Adipocyte (in vitro differentiated cells): ENCODE data around the gene SLC13A3.
A peak's percentile ranks its signal among the peaks of the same experiment; 100 is the strongest.

Experiments used
- DNase-seq: peaks from one replicate; pipeline ENCODE4 v3.0.0-alpha.2; 2015; ENCODE audit warnings: low read depth
- H3K27me3 ChIP-seq: replicated peaks from 2 replicates; pipeline ENCODE4 v1.7.0; 2013; ENCODE audit warnings: mild to moderate bottlenecking, low read length, moderate library complexity; ENCODE audit not compliant: control insufficient read depth, insufficient read depth
- H3K36me3 ChIP-seq: 2 replicates; pipeline ENCODE4 v1.7.0; 2013; ENCODE audit warnings: low read length, mild to moderate bottlenecking, moderate library complexity; ENCODE audit not compliant: control insufficient read depth, insufficient read depth, severe bottlenecking
- H3K4me1 ChIP-seq: 2 replicates; pipeline ENCODE4 v1.7.0; 2013; ENCODE audit warnings: mild to moderate bottlenecking, low read length, moderate library complexity; ENCODE audit not compliant: control insufficient read depth, insufficient read depth
- H3K4me3 ChIP-seq: 2 replicates; pipeline ENCODE4 v1.7.0; 2013; ENCODE audit warnings: mild to moderate bottlenecking, low read length, moderate library complexity
- H3K9ac ChIP-seq: 2 replicates; pipeline ENCODE4 v1.7.0; 2013; ENCODE audit warnings: mild to moderate bottlenecking, low read length, moderate library complexity
- H3K9me3 ChIP-seq: 2 replicates; pipeline ENCODE4 v1.7.0; 2013; ENCODE audit warnings: mild to moderate bottlenecking, low read length, moderate library complexity; ENCODE audit not compliant: control insufficient read depth

SLC13A3 gene

DNA sequence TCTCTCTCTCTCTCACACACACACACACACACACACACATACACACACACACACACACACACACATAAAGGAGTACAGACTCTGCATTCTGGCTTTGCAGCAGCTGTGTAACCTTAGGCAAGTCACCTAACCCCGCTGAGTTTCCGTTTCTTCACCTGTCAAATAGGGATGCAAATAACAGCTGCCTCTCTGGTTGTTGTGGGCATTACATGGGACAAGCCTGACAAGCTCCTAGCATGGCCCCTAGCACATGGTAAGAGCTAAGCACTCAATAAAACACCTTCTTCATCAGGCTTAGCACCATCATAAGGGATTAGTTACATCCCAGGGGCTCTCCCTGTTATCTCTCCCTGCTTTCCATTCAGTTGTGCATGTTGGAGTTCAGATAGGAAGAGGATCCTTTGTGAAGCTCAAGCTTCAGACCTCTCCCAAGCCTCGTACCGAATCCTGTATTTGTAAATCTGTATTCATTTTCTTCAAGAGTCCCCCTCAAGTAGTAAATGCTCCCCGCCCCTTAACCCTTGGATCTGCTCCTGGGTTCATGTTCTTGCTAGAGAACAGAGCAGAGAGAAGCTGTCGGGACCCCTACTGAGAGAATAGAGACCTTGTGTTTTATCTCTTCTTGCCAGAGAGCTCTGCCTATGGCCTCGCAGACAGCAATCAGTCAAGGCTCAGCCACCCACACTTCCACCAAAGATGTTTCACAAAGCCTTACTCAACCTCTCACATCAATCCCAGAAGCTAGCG lies 2.2 kb downstream of the SLC13A3 start:
- no peaks in the 10 kb centered on the region for H3K9me3 ChIP-seq
- H3K36me3 ChIP-seq = no peaks in the 10 kb centered on the region
- DNase-seq = no peak
- peaks cover 16% of the 10 kb centered on the region for H3K27me3 ChIP-seq
- H3K4me3 ChIP-seq = no peak overlapping the region
- no peak overlapping the region for H3K9ac ChIP-seq
- H3K4me1 ChIP-seq = peaks cover 3% of the 10 kb centered on the region

DNA sequence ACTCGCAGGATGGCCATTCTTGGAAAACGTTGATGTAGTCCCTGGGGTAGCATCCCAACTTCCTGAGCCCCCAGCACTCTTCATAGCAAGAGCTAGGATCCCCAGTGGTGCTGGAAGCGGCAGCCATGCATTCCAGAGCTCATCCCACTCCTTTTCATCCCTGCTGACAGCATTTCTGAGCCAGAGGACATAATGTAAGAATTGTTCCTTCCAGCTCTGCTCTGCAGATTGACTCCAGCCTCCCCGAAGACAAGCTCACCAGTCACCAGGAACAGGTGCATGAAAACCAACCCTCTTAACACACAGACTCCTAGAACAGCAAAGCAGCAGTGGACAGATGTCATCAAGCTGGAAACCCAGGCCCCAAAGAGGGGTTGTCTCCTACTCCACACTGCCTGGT lies 3.8 kb downstream of the SLC13A3 start:
- peaks cover 3% of the 10 kb centered on the region for H3K4me1 ChIP-seq
- H3K9me3 ChIP-seq = no peaks in the 10 kb centered on the region
- no peaks in the 10 kb centered on the region for H3K36me3 ChIP-seq
- H3K9ac ChIP-seq = no peak overlapping the region
- H3K4me3 ChIP-seq = no peak overlapping the region
- DNase-seq = no peak
- H3K27me3 ChIP-seq = peaks cover 16% of the 10 kb centered on the region

DNA sequence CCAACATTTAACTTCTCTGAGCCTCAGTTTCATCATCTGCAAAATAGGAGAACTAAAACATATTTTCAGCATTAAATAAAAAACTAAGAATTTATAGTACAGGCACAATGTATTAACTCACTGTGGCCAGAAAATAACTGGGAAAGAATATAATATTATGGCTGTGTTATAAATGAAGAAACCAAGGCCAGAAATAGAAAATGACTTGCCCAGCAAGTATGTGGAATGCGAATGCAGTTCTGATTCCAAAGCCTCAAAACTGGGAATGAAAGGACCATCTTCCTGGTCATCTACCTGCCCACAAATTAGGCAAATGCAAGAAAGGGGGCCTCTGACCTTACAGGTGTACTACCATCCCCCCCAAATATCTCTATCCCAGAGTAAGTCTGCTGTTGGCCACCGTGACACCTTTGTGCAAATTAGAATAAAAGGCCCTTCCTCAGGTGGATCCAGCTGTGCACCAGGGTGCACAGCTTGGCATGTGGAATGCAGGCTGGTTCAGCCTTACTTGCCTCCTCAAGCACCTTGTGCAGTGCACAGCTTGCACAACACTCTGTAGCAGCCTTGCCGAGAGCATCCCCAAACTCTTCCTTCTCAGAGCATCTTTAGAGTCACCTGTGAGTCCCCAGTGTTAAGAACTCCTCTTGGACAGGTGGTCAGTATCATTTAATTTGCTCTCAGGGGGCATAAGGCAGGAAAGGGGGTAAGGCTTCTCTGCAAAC lies 4.4 kb downstream of the SLC13A3 start:
- Histone ChIP-seq H3K9ac (no peak overlapping the region), H3K36me3 (no peaks in the 10 kb centered on the region), H3K27me3 (peaks cover 12% of the 10 kb centered on the region), H3K4me1 (peaks cover 3% of the 10 kb centered on the region), H3K4me3 (no peak overlapping the region), H3K9me3 (no peaks in the 10 kb centered on the region)
- DNase-seq = peak; percentile 4

DNA sequence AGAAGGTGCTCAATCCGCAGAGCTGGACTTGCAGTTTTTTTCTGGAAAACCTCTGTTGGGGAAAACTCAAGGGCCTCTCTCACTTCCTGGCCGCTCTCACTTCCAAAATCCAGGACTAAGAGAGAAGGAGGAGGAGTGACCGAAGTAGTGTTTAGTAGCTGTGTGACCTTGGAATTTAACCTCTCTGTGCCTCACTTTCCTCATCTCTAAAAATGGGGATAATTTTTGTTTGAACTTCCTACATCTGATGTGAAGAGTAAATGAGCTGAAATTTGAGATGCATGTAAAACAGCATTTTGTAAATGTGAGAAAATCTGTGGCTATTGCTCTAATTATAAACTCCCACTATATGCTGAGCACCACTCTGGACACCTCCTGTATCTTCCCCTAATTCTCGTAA lies 5.1 kb downstream of the SLC13A3 start:
- H3K9me3 ChIP-seq = no peaks in the 10 kb centered on the region
- no peak overlapping the region for H3K9ac ChIP-seq
- peaks cover 8% of the 10 kb centered on the region for H3K27me3 ChIP-seq
- DNase-seq = no peak
- H3K4me3 ChIP-seq = no peak overlapping the region
- no peaks in the 10 kb centered on the region for H3K36me3 ChIP-seq
- peaks cover 3% of the 10 kb centered on the region for H3K4me1 ChIP-seq

DNA sequence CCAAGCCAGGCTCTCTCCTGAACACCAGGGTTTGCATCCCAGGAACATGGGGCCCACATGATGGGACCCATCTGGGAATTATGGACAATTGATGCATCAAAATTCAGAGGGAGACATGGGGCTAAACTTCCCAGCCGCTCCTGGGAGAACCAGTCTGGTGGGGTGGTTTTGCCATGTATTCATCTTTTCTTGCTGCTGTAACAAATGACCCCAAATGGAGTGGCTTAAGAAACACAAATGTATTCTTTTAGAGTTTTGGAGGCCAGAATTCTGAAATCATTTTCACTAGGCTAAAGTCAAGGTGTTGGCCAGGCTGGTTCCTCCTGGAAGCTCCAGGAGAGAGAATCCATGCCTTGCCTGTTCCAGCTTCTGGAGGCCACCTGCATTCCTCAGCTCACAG lies 6.5 kb downstream of the SLC13A3 start:
- Histone ChIP-seq H3K9ac (no peak overlapping the region), H3K4me3 (no peak overlapping the region), H3K36me3 (no peaks in the 10 kb centered on the region), H3K4me1 (peaks cover 3% of the 10 kb centered on the region), H3K9me3 (no peaks in the 10 kb centered on the region), H3K27me3 (peaks cover 4% of the 10 kb centered on the region)
- DNase-seq = no peak

DNA sequence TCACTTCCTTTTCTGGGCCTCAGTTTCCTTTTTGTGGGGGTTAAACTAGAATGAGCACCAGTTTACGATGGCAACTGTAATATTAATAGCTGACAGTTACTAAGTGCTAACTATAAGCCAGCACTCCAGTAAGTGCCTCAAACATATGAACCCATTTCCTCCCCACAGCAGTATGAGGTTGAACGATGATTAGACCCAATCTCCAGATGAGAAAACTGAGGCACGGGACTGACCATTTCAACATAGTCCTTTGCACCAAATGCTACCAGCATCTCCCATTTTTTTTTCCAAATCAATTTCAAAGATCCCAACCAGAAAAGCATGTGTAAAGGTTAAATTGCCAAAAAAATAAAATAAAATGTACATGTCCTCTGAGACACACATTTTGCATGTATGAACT lies 7.1 kb downstream of the SLC13A3 start:
- Histone ChIP-seq H3K4me1 (peaks cover 3% of the 10 kb centered on the region), H3K9me3 (no peaks in the 10 kb centered on the region), H3K27me3 (peaks cover 5% of the 10 kb centered on the region), H3K36me3 (no peaks in the 10 kb centered on the region), H3K9ac (no peak overlapping the region), H3K4me3 (no peak overlapping the region)
- DNase-seq = no peak

DNA sequence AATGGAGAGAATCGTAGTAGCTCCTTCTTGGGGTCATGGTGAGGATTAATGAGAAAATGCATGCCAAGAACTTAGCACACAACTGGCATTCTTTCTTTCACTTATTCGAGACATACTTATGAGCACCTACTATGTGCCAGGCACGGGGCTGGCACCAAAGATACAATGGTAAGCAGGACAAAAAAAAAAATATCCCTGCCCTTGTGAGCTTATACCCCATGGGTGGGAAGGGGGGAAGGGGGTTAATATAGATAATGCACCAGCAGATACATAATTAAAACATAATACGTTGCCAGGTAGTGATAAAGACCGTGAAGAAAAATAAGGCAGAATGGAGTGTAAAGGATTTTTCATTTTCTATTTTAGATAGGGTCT lies 8.3 kb downstream of the SLC13A3 start:
- Histone ChIP-seq H3K4me1 (peaks cover 3% of the 10 kb centered on the region), H3K4me3 (no peak overlapping the region), H3K9ac (no peak overlapping the region), H3K36me3 (no peaks in the 10 kb centered on the region), H3K9me3 (no peaks in the 10 kb centered on the region), H3K27me3 (peaks cover 5% of the 10 kb centered on the region)
- DNase-seq = no peak

DNA sequence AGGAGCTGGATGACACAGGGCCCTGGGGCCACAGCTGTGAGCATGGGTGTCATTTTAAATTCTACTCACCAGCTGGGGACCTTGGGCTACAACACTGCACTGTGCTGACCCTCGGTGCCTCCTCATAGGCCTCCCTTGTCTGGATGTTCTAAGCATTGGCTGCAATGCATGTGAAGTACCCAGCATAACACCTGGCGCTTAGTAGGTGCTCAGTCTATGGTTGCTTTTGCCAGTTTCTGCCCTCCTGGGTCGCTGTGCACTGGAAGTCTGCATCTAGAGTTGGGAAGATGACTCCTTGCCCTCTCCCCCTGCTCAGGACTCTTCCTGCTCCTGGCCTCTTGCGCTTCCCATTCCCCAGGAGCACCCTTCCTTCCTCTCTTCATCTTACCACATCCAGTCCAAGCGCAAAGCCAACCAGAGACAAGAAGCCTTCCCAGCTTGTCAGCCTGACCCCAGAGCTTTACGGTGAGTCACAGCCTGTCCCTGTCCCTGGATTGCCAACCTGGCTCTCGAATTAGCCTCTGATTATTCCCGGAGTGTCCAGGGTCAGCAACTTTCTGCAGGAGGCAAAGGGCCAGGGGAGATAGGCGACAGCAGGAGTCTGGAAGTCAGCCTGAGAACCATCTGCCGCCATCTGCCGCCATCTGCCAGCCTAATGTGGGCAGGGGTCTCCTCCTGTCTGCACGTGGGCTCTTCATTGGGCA lies 8.8 kb downstream of the SLC13A3 start:
- Histone ChIP-seq H3K9me3 (no peaks in the 10 kb centered on the region), H3K36me3 (no peaks in the 10 kb centered on the region), H3K4me3 (no peak overlapping the region), H3K4me1 (peaks cover 3% of the 10 kb centered on the region), H3K27me3 (peaks cover 5% of the 10 kb centered on the region), H3K9ac (no peak overlapping the region)
- DNase-seq = no peak

DNA sequence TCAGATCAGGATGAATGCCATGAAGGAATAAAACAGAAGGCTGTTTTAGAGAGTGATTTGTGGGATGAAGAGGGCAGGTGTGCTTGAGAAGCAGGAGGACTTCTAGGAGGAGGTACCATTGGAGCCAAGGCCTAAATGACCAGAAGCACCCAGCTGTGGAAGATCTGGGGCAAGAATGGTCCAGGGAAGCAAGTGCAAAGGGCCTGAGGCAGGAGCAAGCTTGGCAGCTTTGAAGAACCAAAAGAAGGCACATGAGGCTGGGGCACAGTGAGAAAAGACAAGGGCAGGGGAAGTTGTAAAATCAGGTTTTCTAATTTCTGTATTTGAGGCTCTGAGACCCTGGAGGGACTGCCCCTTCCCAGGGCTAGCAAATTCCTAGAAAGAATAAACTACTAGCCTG lies 9.8 kb downstream of the SLC13A3 start:
- DNase-seq = no peak
- no peak overlapping the region for H3K9ac ChIP-seq
- H3K27me3 ChIP-seq = peaks cover 5% of the 10 kb centered on the region
- no peaks in the 10 kb centered on the region for H3K36me3 ChIP-seq
- peaks cover 2% of the 10 kb centered on the region for H3K4me1 ChIP-seq
- no peak overlapping the region for H3K4me3 ChIP-seq
- no peaks in the 10 kb centered on the region for H3K9me3 ChIP-seq

DNA sequence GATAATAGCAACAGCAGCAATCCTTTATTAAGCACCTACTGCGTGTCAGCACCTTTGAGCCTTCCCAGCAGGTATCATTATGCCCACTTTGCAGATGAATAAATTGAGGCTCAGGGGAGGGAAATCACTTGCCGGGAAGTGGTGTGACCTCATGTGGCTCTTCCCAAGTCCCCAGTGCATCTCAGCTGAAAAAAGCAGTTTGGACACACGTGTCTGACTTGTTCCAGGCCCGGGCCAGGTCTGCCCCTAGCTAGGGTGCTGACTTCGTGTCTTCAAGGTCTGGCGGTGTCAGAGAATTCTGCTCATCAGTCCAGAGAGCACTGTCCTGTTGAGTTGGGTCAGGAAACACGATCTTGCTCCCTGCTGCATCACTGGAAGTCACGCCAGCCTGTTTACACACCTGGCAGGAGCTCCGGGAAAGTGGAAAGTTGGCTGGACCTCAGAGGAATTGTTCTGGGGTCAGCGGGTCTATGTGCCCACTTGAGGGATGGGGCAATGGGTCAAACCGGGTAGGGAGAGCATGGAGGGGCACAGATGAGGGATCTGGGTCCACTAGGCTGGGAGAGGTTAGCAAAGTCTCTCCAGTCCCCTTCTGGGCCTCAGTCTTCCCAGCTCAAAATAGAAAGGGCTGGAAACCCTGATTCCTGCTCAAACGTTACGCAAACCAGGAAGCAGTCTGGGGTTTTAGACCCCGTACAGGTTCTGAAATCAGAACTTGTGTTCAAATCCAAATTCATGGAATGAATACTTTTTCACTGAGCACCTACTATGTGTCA lies 10.5 kb downstream of the SLC13A3 start:
- DNase-seq = no peak
- Histone ChIP-seq H3K27me3 (peaks cover 5% of the 10 kb centered on the region), H3K36me3 (no peaks in the 10 kb centered on the region), H3K4me1 (no peaks in the 10 kb centered on the region), H3K4me3 (no peak overlapping the region), H3K9me3 (no peaks in the 10 kb centered on the region), H3K9ac (no peak overlapping the region)

DNA sequence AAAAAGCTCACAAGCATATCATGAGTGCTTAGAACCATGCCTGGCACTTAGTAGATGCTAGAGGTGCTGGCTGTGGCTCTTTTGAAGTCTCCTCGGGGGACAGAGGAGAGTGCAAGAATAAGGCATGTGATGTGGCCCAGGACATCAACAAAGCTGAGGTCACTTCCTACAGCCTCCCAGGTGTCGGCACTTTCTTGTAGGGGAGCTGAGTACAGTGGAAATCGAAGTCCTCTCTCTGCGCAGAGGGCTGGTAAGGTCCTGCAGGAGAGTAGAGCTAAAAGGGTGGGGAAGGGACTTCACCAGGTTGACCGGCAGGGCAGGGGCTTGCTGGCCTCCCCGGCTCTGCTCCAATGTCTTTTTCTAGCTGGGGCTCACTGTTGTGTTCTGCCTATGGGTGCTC lies 11.2 kb downstream of the SLC13A3 start:
- DNase-seq = no peak
- no peaks in the 10 kb centered on the region for H3K36me3 ChIP-seq
- H3K4me3 ChIP-seq = no peak overlapping the region
- H3K4me1 ChIP-seq = no peaks in the 10 kb centered on the region
- peaks cover 5% of the 10 kb centered on the region for H3K27me3 ChIP-seq
- H3K9me3 ChIP-seq = no peaks in the 10 kb centered on the region
- no peak overlapping the region for H3K9ac ChIP-seq
